ENCODE results near the gene TMEM178B.

DNA sequence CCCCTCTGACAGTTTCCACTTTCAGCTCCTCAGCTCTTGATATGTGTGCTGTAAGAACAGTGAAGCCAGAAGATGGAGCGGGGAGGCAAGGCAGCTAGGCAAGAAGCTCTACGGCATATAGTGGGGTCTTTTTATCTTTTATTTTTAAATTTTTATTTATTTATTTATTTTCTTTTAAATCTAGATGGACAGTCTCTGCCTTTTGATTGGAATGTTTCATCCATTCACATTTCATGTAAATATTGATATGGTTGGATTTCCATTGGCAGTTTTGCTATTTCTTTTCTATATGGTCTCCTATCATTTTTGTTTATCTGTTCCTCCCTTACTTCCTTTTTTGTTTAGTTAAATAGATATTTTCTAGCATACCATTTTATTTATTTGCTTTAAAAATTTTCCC is 183.7 kb downstream of the TMEM178B start:
- TF ChIP-seq, protein P1, sequence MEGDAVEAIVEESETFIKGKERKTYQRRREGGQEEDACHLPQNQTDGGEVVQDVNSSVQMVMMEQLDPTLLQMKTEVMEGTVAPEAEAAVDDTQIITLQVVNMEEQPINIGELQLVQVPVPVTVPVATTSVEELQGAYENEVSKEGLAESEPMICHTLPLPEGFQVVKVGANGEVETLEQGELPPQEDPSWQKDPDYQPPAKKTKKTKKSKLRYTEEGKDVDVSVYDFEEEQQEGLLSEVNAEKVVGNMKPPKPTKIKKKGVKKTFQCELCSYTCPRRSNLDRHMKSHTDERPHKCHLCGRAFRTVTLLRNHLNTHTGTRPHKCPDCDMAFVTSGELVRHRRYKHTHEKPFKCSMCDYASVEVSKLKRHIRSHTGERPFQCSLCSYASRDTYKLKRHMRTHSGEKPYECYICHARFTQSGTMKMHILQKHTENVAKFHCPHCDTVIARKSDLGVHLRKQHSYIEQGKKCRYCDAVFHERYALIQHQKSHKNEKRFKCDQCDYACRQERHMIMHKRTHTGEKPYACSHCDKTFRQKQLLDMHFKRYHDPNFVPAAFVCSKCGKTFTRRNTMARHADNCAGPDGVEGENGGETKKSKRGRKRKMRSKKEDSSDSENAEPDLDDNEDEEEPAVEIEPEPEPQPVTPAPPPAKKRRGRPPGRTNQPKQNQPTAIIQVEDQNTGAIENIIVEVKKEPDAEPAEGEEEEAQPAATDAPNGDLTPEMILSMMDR (IDR thresholded peaks at IDR 0.05), result no peak
- TF ChIP-seq POLR2A (IDR thresholded peaks at IDR 0.05), result no peak
